HG03565 (cell line): ENCODE results near the gene PAAF1.
A peak's percentile ranks its signal among the peaks of the same experiment; 100 is the strongest.

Source experiments
- ATAC-seq: cut with Tn5 transposase; IDR thresholded peaks from one replicate; pipeline ENCODE4 v1.9.1; 2021; ENCODE audit warnings: mild to moderate bottlenecking, moderate library complexity; ENCODE audit not compliant: unreplicated experiment

PAAF1 gene

DNA sequence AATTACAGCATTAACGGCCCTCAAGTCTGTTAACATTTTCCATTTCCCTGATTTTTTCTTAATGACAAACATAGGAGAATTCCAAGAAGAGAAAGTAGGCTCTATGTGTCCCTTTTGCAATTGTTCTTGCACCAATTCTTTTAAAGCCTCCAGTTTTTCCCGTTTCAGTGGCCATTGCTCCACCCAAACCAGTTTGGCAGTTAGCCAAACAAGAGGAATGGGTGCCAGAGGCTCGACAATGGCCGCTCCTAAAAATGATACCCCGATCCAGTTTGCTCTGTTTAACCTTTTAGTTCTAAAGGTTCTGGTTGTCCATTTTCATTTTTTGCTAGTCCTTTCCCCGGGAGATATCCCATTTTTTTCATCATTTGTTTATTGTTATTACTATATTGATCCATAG lies 67.3 kb downstream of the PAAF1 start:
- no peak for ATAC-seq

DNA sequence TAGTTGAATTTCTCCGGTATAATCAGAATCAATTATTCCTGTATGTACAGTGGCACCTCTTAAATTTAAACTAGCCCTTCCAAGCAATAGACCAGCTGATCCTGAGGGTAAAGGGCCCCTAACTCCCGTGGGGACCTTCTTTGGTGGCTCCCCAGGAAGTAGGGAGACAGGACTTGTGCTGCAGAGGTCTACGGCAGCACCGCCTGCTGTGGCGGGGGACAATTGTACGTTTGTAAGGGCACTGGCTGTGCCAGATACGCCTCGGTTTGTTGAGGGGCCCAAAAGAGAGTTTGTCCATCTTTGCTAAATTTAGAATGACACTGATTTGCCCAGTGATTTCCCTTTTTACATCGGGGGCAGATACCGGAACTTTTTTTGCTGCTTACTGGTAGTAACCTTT lies 68.1 kb downstream of the PAAF1 start:
- no peak for ATAC-seq

DNA sequence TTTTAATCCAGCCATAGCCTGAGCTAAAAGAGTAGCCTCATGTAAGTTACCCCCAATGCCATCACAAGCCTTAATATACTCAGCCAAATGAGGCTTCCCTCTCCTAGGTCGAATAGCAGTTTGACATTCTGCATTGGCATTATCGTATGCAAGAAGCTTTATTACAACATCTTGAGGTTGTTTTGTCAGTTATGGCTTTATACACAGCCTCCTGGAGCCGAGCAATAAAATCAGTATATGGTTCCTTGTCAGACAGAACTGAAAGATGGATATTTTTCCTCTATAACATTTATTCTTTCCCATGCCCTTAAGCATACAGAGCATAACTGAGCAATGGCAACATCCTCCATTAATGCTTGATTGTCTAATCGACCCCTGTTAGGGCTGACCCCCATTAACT lies 68.6 kb downstream of the PAAF1 start:
- ATAC-seq, result no peak

DNA sequence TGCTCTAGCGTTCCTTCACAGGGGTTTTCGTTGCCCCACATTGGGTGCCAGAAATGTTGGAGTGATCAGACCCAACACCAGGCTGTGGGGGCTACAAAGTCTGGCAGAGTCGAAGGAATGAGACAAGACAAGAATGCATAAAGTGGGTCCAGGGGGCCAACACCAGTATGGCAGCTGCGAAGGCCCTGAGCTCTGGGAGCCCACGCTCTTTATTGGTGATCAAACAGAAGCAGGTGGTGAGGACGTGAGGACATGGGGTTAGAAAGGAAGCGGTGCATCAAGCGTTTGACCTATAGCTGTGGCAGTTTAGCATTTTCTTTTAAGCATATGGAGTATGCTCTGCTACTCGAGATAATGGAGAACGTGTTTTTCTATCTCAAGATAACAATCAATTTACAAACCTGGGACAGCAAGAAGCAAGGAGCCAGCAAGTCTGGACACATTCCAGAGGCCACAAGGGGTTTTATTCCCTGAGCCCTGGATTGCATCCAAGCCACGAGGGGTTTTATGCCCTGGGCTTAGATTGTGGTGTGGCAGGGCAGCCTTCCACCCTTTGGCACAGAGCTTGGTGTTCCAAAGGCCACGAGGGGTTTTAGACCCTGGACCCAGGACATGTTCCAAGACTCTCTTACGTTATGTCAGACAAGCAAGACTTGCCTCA lies 70.1 kb downstream of the PAAF1 start:
- no peak for ATAC-seq

DNA sequence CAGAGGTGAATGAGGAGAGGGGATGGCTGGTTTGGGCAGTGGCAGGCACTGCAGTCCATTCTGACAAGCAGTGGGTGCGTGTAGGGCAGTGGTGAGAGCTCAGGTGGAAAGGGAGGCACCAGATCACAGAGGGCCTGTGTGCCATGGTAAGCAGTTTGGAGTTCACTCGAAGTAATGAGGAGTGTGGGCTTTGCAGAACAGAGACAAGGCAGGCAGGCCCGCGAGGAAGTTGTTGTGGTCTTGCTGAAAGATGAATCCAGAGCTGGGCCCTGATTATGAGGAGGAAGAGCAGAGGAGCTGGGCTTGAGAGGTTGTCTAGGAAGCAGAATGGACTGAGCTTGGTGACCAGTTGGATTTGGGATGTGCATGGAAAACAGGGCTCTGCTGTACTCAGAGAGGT lies 72.4 kb downstream of the PAAF1 start:
- ATAC-seq, result no peak

DNA sequence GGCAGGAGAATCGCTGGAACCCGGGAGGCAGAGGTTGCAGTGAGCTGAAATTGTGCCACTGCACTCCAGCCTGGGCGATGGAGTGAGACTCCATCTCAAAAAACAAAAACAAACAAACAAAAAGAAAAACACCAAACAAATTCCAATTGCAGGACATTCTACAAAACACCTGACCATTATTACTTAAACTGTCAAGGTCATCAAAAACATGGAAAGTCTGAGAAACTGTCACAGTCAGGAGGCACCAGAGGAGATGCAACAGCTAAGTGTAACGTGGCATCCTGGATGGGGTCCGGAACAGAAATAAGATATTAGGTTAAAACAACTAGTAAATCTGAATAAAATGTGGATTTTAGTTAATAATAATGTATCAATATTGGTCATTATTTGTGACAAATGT lies 73.1 kb downstream of the PAAF1 start:
- ATAC-seq, result no peak

DNA sequence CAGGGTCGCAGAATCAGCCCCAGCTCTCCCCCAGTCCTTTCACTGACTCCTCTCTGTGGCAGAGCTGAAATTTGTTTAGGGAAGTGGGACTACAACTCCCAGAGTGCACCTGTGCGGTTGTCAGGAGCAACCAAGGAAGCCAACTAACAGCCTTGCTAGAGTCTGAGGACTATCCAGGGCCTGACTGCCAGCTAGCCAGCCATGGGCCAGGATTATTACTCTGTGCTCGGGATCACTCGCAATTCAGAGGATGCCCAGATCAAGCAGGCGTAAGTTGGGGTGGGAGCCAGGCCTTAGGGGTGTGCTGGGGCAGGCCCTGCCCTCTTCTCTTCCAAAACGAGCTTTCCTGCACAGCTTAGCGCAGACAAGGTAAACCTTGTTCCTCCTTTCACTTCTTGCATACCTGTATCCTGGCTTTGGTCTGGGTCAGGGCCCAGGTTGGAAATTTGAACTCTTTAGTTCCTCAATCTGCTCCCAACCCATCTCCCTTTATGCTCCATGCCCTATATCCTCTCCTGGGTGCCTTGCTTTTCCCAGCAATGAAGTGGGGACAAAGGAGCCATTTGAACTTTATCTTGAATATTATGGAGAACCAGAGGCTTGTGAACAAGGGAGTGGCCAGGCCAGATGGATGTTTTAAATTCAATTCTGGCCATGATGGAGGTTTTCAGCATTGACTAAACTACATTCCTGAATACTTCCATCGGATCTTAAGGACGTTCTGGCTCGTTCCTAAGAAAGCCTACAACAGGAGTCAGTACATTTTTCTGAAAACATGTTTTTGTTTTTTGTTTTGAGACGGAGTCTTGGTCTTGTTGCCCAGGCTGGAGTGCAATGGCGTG lies 74.3 kb downstream of the PAAF1 start, which contains the start of gene DNAJB13:
Gene DNAJB13, plus strand, starts transcription at position 158 of the 842 bp plus-strand sequence. Its CDS starts 44 bp downstream, at position 202.
- ATAC-seq, result peak; percentile 68

DNA sequence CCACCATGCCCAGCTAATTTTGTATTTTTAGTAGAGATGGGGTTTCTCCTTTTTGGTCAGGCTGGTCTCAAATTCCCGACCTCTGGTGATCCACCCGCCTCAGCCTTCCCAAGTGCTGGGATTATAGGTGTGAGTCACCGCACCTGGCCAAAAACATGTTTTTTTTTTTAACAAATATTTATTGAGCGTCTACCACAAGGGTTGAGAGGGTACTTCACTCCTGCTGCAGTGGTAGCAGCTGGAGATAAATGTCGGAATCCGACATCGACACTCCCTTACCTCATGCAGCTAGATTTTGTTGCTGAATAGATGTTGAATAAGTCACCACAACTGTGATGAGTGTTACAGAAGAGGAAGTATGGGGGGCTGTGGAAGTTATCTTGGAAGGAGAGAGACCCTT lies 75.0 kb downstream of the PAAF1 start:
- no peak for ATAC-seq

DNA sequence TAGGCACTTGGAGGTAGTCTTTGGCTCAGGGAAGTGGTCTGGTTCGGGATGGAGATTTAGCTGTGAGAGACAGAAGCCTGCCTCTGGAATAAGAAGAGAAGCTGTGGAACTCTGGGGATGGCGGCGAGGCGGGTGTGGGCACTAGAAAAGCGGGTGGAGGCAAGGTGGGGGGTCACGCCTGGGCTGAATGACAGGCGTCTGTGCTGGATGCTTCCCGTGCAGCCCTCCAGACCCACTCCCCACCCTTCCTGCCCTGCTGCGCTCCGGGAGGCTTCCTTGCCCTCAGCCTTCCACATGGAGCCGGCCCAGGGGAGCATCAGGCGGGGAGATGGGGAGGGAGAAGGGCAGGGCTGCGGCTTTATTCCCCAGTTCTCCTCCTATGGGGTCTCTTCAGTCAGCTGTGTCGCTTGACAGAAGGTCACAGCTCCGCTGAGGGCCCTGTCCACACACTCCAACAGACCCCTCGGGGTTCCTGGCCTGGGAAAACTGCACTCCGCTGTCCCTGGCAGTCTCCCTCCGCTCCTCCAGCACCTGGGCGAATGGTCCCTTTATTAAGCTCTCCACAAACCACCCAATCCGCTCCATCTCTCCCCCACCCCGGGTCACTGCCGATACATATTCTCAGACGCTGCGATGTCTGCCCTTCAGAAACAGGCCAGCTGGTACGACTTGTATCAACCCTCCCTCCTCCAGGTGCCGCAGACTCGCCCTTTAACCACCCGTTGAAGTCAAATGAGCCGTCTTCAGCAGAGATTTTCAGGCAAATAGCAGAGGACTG lies 80.3 kb downstream of the PAAF1 start:
- no peak for ATAC-seq

DNA sequence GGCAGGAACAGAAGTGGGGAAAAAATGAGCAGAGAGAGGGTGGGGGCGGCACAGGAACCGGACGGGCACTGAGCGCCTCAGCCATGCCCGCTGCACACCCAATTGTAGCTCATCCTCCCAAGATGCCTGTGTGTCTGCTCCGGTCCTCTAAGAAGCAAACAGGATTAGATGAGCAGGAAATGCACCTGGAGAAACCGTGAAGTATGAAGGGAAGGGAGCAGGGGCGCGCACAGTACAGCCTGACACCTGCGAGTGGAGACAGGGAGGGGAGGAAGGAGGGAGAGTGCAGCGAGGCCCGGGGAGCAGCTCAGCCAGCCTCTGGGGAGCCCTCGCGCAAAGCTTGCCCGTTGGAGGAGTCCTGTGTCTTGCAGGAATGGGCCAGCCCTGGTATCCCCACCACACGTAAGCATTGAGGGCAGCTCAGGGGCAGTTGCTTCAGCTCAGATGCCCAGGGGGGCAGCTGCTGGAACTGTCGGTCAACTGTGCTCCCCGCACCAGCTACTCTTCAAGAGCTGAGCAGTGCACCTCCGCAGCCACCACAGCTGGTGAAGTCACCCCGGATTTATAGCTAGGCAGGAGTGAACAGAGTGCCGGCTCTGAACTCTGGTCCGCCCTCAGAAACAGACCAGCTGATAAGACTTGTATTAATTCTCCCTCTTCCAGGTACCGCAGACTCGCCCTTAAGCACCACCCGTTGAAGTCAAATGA lies 81.0 kb downstream of the PAAF1 start:
- no peak for ATAC-seq

DNA sequence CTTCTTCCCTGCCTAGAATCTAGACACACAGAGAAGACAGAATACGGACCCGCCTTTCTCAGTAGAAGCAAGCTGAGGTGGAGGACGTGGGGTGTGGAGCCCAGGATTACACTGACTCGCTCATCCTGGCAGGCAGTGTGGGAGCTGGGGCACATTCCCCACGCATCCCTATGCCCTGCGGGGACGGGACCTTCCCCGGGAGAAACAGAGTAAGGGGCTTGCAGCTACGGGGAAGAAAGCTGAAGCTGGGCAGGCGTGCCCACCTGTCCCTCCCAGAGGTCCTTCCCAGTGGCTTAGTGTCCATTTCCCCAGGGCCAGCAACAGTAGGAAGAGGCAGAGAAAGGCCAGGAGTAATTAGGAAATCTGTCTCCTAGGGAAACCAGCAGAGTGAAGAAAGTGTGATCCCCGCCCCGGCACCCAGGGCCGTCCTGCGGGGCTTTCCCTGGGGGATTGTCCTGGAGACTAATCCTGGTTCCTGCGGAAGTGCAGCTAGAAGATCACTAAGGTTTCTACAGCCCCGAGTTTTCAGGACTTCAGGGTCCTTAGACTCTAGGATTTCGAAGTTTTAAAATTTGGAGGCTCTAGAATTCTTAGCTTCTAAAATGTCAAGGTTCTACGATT lies 81.8 kb downstream of the PAAF1 start:
- ATAC-seq, result no peak

DNA sequence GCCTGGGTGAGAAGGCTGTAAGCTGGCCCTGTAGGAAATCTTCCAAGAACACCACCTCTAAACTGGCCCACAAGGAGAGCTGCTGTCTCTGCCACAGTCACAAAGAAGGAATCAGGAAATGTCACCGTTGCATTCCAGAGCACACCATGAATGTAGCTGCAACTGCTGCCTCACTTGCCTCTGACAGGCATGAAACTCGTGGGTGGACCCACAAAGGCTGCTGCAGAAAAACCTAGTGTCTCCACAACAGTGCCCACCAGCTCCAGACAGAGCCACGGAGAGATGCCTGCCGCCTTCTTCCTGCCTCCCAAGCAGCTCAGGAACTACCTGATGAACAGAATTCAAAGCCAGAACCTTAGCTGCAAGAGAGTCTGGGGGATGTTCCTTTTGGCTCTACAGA lies 84.5 kb downstream of the PAAF1 start:
- no peak for ATAC-seq

DNA sequence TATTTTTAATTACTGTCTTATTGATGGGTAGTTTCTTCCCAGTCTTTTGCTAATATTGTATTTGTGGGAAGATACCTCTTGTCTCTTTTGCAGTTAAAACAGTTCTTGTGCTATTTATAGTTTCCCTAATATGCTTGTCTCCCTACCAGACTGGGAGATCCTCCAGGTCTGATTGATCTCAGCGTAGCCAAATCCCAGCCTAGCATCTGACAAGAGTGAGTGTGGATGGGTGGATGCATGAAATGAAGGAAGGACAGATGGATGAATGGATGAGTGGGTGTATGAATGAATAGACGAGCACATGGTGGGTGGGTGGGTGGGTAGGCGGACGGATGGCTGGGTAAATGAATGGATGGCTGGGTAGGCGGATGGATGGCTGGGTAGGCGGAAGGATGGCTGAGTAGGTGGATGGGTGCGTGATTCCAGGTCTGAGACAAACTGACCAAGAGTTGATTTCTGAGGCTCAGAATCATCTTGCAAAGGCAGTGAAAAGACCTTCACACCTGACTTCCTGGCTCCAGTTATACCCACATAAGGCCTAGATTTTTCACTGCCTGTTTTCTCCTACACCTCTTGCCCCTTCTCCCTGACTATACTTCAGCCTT lies 85.4 kb downstream of the PAAF1 start:
- ATAC-seq, result no peak

DNA sequence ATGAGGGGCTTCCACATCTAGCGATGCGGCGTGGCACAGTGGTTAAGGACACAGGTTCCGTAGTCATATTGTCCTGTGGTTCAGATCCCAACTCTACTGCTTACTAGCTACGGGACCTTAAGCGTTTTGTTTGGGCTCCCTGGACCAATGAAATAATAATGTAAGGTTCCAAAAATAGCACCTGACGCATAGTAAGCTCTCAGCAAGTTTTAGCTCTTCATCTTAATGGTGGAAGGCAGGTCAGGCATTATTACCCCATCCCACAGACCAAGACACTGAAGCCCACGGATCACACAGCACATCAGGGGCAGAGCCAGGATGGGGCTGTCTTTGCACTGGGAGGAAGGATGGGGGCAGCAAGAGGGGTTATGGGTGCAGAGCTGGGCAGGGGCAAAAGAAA lies 87.1 kb downstream of the PAAF1 start:
- no peak for ATAC-seq

DNA sequence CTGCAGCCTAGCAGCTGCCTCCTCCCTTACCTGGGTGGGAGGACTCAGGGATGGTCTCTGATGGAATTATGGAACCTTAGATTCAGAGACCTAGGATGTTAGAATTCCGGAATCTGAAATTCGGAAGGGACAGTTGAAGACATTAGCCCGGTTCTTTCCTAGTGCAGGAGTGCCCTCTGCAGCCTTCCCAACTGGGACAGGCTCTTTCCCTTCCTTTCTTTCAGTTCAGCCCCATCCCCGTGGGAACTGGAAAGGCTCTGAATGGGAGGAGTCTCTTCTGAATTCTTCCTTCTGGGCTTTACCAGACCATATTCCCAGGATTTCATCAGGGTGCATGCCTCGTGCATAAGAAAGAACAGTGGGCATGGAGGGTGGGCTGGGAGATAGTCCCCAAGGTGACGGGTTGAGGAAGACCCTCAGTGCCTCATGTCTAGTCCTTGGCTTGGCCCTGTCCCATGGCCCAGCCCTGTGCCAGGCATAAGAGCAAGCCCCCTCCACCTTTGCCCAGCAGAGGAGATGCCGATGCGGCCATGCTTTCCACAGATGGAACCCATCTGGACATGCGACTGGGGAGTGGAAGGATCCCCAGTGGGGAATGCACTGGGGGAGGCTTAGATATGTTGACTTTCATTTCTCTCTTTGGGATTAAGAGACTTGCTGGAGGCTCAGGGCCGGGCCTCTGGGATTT lies 88.4 kb downstream of the PAAF1 start:
- ATAC-seq, result no peak

DNA sequence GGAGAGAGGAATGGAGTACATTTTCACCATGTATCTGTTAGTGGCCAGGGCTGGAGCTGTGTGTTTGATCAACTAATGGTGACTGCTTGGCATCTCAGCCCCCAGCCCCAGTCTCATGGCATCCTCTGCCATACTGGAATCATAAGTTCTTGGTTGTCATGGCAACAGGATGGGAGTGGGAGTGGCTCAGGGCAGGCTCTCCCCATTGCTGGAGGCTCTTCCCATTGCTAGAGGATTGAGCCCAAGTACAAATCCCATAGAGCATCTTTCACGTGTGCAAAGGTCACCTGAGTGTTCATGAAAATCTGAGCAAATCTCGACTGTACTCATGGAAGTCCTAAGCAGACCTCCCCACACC lies 88.9 kb downstream of the PAAF1 start:
- no peak for ATAC-seq

DNA sequence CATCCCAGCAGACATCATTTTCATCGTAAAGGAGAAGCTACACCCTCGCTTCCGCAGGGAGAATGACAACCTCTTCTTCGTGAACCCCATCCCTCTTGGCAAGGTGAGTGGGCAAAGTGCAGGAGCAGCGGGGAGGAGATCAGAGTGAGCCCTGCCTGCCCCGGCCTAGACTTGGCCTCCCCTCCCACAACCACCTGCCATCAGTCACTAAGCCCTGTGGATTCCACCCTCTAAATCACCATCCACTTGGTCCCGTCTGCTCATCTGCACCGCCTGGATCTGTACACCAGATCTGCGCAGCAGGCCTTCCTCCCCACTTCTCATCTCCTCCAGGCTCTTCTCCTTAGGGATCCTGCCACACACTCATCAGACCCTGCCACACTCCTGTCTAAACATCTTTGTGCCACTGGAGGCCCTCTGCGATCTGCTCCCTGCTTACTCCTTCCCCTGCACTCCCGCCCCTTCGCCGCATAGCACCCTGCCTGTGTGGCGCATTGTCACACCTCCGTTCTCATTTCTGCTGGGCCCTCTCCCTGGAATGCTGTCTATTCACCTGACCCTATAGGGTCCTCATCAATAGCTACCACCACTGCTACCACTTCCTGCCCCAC lies 91.7 kb downstream of the PAAF1 start:
- ATAC-seq, result no peak

DNA sequence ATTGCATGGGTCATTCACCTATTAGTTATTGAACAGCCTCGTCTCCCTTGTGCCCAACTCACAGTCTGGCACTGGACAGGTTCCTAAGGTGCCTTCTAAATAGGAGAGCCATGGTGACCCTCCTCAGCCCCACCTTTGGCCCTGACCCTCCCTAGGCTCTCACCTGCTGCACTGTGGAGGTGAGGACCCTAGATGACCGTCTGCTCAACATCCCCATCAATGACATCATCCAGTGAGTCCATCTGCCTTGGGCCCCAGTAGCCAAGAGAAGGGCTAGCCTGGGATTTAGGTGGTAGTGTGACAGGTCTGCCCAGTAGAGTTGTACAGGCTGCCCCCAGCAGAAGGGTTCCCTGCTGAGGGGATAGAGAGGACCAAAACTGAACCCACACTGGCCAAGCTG lies 92.3 kb downstream of the PAAF1 start:
- ATAC-seq, result no peak
